ENCODE measurements around the gene CELF2. TPM values are rescaled to one million over a fixed set of nuclear protein-coding genes. Genes with fewer than 3 reads are reported as not detected.
A peak's percentile ranks its signal among the peaks of the same experiment; 100 is the strongest.

The CELF2 gene
- total RNA-seq, 6 donors from 2014 or later: 82.7 to 193 (median 120) TPM

GRCh38 chr10:11170993-11171851 is 153.6 kb downstream of the CELF2 start:
- no peaks in the 10 kb centered on the region for H3K9me3 ChIP-seq
- no peak for DNase-seq
- H3K4me1 ChIP-seq: peaks cover 0 to 31% (median 9%) of the 10 kb centered on the region in 4 donors
- peak overlapping the region; percentile 3 to 57 (median 34) for H3K4me3 ChIP-seq
- H3K27me3 ChIP-seq: no peaks in the 10 kb centered on the region
- TF ChIP-seq CTCF (IDR thresholded peaks at IDR 0.05): no peak
- TF ChIP-seq POLR2AphosphoS5 (IDR thresholded peaks at IDR 0.05): peak in 1 of 2 donors; percentile 42
- TF ChIP-seq POLR2A (IDR thresholded peaks at IDR 0.05): peak in 2 of 4 donors; percentile 24 to 81
- peaks cover 0 to 4% (median 1%) of the 10 kb centered on the region in 4 donors for H3K36me3 ChIP-seq
- ATAC-seq (ENCODE audit: low FRiP score in 2 of 2): peak in 1 of 2 donors; percentile 60
- WGBS, 2 donors: 53 to 60% methylated on average over 8 of the region's 8 CpGs
- peak overlapping the region; percentile 72 to 97 (median 84) for H3K27ac ChIP-seq

- no peak for ATAC-seq (ENCODE audit: low FRiP score in 2 of 2)
- Histone ChIP-seq H3K36me3 (peaks cover 0 to 6% (median 0%) of the 10 kb centered on the region in 4 donors), H3K4me3 (peak overlapping the region in 1 of 4 donors; percentile 2), H3K4me1 (peaks cover 10 to 49% (median 21%) of the 10 kb centered on the region in 4 donors), H3K27me3 (no peaks in the 10 kb centered on the region), H3K27ac (peak overlapping the region; percentile 72 to 97 (median 84)), H3K9me3 (no peaks in the 10 kb centered on the region)
- DNase-seq: no peak
- no peak for TF ChIP-seq POLR2AphosphoS5 (IDR thresholded peaks at IDR 0.05)
- no peak for TF ChIP-seq POLR2A (IDR thresholded peaks at IDR 0.05)
- TF ChIP-seq EP300 (IDR thresholded peaks at IDR 0.05): no peak
- no peak for TF ChIP-seq CTCF (IDR thresholded peaks at IDR 0.05)
- 70 to 83% methylated on average over 5 of the region's 5 CpGs for WGBS, 2 donors
These were observed 155.4 kb downstream of the CELF2 start for GRCh38 chr10:11173042-11173441.

GRCh38 chr10:11175823-11176243 is 158.2 kb downstream of the CELF2 start:
- TF ChIP-seq EP300 (IDR thresholded peaks at IDR 0.05) (peak in 2 of 4 donors; percentile 59 to 77), POLR2AphosphoS5 (IDR thresholded peaks at IDR 0.05) (peak in 1 of 2 donors; percentile 39), CTCF (IDR thresholded peaks at IDR 0.05) (no peak), POLR2A (IDR thresholded peaks at IDR 0.05) (peak in 1 of 4 donors; percentile 43)
- 69 to 70% methylated on average over 11 of the region's 11 CpGs for WGBS, 2 donors
- Histone ChIP-seq H3K4me3 (peak overlapping the region in 1 of 4 donors; percentile 26), H3K27ac (peak overlapping the region; percentile 58 to 80 (median 73)), H3K27me3 (no peaks in the 10 kb centered on the region), H3K4me1 (peaks cover 14 to 59% (median 24%) of the 10 kb centered on the region in 4 donors), H3K36me3 (peaks cover 0 to 8% (median 2%) of the 10 kb centered on the region in 4 donors), H3K9me3 (no peaks in the 10 kb centered on the region)
- DNase-seq: peak in 1 of 2 donors; percentile 54
- ATAC-seq (ENCODE audit: low FRiP score in 2 of 2): peak in 1 of 2 donors; percentile 63

- WGBS, 2 donors: 65 to 69% methylated on average over 7 of the region's 7 CpGs
These were observed 159.1 kb downstream of the CELF2 start for GRCh38 chr10:11176746-11177145.

GRCh38 chr10:11177381-11177780 is 159.7 kb downstream of the CELF2 start:
- Histone ChIP-seq H3K4me3 (no peak overlapping the region), H3K27me3 (no peaks in the 10 kb centered on the region), H3K9me3 (no peaks in the 10 kb centered on the region), H3K27ac (peak overlapping the region; percentile 58 to 80 (median 68)), H3K36me3 (peaks cover 0 to 8% (median 2%) of the 10 kb centered on the region in 4 donors), H3K4me1 (peaks cover 16 to 57% (median 29%) of the 10 kb centered on the region in 4 donors)
- WGBS, 2 donors: 41 to 52% methylated on average over 1 of the region's 1 CpG
- TF ChIP-seq POLR2AphosphoS5 (IDR thresholded peaks at IDR 0.05) (no peak), POLR2A (IDR thresholded peaks at IDR 0.05) (peak in 1 of 4 donors; percentile 6)
- DNase-seq (no peak), ATAC-seq (ENCODE audit: low FRiP score in 2 of 2) (peak in 1 of 2 donors; percentile 22)

More at GRCh38 chr10:11176746-11177145, 159.1 kb downstream of the CELF2 start:
- no peak for TF ChIP-seq EP300 (IDR thresholded peaks at IDR 0.05)
- TF ChIP-seq POLR2A (IDR thresholded peaks at IDR 0.05): peak in 1 of 4 donors; percentile 23
- Histone ChIP-seq H3K4me3 (no peak overlapping the region), H3K27ac (peak overlapping the region; percentile 58 to 80 (median 73)), H3K36me3 (peaks cover 0 to 8% (median 2%) of the 10 kb centered on the region in 4 donors), H3K27me3 (no peaks in the 10 kb centered on the region), H3K9me3 (no peaks in the 10 kb centered on the region), H3K4me1 (peaks cover 14 to 60% (median 27%) of the 10 kb centered on the region in 4 donors)
- ATAC-seq (ENCODE audit: low FRiP score in 2 of 2) (peak in 1 of 2 donors; percentile 29), DNase-seq (no peak)
